GM18868 (cell line): ENCODE data around the gene LYST.
"Not testable (repeated sequence)": the region's sequence is repeated elsewhere in the genome, so short reads cannot be mapped to it uniquely, and the experiment has no call there.

Experiments used
- ATAC-seq: cut with Tn5 transposase; IDR thresholded peaks from one replicate; pipeline ENCODE4 v1.9.1; 2021; ENCODE audit warnings: mild to moderate bottlenecking, moderate library complexity; ENCODE audit not compliant: unreplicated experiment

LYST gene

DNA sequence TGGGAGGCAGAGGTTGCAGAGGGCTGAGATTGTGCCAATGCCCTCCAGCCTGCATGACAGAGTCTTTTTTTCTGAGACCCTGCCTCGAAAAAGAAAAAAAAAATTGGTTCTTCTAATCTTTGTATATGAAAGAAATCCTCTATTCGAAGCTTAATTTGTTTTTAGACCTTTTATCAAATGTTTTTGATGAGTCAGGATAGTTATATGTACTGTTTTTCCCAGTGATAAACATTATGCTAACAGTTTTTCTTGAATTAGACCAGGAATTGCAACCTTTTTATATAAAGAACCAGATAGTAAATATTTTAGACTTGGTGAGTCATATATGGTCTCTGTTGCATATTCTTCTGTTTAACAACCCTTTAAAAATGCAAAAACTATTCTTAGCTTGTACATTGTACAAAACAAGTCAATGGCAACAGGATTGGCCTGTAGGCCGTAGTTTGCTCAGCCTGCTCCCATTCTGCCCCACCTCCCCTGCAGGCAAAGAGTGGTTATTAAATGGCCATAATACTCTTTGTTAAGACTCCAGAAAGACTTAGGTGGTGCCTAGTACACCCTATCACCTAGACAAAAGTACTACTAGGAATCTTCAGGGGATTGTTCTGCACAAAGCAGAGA, 45.2 kb downstream of the LYST start:
- ATAC-seq, result no peak

DNA sequence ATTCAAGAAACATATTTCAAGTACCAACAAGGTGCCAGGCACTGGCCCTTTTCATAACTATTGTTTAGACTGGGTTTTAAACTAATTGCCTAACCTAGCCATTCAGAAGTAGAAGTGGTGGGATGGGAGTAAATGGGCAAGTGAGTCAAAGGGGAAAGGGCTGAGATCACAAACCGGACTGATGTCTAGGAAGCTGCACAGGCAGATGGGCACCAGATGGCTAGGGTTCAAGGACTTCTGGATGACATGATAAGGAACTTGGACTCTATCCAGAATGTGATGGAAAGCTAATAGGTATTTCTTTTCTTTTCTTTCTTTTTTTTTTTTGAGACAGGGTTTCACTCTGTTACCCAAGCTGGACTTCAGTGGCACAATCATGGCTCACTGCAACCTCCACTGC, 46.6 kb downstream of the LYST start:
- ATAC-seq, result no peak

DNA sequence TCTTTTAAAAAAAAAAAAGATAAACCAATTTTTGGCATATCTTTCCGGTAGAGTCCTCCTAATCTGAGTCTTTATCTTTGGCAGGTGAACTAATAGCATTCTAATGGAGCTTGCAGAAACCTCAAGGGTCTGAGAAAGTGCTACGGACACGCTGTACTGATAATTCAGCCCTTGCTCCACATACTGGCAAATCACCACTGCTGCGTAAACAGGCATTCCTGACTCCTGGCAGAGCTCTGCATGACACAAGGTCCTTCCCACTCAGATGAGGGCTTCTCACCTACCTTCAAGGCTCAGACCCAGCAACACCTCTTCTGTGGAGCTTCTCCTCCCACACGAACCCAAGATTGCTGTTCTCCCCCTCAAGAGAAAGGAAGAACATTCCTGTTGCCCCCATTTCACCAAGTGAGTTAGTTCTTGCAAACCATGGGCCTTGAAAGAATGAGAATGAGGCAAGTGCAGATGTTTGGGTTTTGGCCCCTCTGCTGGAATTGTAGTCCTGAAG, 48.0 kb downstream of the LYST start:
- ATAC-seq, result no peak

DNA sequence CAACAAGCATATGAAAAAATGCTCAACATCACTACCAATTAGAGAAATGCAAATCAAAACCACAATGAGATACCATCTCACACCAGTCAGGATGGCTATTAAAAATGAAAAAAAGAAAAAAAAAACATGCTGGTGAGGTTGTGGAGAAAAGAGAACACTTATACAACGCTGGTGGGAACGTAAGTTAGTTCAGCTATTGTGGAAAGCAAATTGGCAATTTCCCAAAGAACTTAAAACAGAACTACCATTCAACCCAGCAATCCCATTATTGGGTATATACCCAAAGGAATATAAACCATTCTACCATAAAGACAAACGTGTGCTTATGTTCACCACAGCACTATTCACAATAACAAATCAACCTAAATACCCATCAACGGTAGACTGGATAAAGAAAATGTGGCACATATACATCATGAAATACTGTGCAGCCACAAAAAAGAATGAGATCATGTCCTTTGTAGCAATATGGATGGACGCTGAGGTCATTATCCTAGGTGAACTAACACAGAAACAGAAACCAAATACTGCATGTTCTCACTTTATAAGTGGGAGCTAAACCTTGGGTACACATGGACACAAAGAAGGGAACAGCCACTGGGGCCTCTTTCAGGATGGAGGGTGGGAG, 49.5 kb downstream of the LYST start:
- no peak for ATAC-seq

DNA sequence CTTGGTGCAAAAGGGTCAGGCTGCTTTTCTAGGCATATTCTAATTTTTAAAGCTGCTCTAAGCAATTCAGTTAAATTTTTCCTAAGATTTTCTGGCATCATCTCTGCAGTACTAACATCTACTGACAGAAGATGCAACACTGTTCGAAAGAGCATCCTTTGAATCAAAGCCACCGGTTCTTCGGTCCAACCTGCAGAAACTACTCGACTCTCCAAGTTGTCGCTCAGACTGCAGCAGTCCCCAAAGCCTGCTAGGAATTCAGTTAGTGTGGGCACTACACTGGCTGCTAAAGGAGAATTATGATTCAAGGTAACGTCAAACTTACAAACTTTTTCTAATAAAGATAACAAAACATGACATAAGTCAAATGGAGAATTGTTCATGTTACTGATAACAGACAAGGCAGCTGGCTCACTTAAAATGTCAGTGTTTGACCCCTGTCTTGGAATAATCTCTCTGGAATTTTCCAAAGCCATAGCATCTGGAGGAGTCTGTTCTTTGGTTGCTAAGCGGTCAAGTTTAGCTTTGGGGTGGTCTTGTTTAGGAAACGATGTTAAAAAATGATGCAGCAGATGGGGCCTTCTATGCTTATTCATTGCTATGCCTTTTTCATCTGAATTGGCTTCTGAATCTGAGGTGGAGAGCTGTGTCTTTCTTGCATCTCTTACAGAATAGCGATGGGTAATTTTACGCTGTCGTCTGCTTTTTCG, 56.9 kb downstream of the LYST start:
- ATAC-seq, result no peak

DNA sequence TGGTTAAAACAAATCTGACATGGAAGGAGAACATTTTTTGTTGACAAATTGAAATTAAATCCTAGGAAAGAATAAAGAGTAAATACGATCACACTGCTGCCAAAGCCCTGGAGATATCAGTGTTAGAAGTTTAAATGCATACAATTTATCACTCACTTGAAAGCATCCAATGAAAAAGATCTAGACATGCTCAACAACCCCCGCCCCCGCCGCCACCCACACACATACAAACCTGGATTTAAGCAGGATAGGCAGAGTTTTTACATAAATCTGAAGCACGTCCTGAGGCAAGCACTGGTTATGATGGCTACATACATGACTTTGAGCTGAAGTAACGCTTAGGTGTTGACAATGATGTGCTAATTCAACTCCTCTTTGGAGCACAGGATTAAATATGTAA, 58.5 kb downstream of the LYST start:
- ATAC-seq, result no peak

DNA sequence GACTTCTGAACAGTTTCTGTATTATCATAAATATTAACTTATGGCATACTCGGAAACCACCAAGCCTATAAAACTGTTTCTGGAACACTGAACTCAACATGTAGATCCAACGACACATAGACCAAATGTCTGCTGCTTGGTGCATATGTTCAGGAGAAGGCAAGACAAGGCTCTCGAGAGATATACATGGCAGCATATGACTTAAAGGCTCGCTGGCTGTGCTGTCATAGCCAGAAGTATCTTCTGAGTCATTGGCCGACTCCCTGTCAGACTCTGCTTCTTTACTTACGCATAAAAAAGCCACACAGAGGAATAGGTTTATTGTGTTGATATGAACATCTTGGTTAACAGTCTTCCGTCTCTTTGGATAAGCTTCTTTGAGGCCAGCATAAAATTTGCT, 60.6 kb downstream of the LYST start:
- no peak for ATAC-seq

DNA sequence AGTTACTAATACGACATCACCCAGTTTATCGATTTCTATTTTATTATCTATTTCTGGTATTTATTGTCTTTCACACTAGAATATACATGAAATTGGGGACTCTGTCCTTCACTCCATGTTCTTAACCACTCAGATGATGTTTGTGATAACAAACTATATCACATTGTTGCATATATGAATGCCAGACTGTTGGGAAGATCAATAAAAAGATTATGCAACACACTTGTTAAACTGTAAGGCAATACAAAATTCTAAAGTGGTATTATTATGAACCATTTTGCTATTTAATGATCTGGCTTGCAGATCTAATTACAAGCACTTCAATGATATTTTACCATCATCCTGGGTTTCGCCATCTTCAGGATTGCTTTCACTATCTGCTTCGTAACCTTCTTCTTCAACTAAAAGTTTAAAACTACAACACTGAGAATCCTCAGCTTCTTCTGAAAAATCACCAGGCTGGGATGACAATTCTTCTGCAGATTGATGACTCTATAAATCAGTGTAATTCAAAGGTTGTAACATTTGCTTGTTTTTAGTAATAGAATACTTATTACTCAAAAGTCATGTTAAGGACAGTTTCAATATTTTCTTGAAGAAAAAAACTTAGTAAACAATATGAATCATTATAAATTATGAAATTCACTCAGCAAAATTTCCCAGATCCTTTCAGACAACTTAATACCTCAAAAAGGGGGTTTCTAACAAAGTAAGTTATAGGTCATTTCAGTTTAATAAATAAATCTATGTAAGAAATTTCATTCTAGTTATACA, 63.9 kb downstream of the LYST start:
- ATAC-seq, result no peak

DNA sequence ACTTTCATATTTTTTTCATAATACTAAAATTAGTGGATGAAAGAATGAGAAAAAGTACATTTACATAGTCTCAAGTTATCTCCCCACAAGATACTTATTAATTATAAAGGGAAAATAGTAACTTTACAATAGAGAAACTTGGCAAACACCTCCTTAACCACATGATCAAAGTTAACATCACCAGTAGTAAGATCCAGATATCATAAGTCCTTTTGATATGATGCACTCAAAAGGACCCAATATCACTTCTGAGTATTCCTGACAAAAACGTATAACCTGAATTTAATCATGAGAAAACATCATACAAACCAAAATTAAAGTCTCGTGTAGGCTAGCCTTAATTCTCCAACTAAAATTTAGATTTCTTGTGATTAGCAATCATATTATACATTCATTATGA, 67.4 kb downstream of the LYST start:
- no peak for ATAC-seq

DNA sequence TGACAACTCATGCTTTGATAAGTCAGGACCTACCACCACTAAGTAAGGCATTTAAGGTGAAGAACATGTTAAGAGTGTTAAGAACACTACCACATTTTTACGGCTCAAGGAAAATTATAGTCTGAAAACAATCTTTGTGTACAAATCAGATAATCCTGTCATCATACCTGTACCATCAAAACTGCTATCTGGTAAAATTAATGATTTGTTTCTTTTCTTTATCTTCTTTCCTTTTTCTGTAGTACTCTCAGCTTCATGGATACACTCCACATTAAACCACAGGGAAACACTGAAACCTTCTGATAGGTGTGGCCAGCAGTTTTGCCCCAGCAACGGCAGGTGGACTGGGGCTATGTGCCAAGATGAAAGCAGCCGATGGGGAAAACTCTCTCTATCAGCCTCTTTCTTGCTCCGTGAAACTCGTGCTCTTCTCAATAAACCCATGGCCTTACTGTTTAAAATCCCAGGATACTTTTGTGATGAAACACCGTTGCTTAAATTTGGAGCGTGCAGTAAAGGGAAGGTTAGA, 75.1 kb downstream of the LYST start:
- ATAC-seq, result no peak

DNA sequence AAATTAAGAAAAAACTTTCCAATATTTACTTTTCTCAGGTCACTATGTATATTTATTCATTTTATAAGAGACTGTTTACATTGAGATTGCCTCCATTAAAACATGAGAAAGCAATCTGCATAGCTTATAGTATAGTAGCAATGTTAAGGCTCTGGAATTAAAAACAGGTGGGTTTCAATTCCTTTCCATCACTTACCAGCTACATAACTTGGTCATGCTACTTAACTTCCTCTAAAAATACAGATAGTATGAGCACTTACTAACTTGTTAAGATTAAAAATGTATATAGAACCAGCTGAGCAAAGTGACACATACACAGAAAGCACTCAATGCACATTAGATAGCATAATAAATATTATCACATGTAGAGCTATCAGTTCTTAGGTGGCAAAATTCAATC, 76.6 kb downstream of the LYST start:
- ATAC-seq, result no peak

DNA sequence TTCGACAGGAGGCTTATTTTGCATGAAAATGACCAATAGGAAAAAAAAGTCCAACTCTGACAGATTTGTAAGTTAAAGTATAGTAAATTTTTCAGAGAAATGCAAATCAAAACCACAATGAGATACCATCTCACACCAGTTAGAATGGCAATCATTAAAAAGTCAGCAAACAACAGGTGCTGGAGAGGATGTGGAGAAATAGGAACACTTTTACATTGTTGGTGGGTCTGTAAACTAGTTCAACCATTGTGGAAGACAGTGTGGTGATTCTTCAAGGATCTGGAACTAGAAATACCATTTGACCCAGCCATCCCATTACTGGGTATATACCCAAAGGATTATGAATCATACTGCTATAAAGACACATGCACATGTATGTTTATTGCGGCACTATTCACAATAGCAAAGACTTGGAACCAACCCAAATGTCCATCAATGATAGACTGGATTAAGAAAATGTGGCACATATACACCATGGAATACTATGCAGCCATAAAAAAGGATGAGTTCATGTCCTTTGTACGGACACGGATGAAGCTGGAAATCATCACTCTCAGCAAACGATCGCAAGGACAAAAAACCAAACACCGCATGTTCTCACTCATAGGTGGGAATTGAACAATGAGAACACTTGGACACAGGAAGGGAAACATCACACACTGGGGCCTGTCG, 80.3 kb downstream of the LYST start:
- not testable (repeated sequence) for ATAC-seq

DNA sequence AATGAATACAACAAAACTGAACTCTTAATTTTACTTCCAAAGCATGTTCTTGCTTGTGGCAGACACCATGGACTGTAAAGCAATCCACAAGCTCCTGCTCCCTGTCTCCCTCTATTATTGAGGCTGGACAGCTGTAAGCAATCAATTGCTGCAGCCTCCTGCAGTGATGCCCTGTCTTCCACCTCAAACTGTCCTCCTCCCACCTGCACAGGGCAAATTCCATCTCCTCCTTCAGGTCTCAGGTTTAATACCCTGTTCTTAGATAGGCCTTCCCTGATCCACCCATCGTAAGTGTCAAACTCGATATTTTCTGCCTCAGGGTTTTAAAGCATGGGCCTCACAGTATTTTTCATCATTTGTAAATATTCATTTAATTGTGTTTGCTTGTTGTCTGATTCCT, 81.8 kb downstream of the LYST start:
- ATAC-seq, result no peak

DNA sequence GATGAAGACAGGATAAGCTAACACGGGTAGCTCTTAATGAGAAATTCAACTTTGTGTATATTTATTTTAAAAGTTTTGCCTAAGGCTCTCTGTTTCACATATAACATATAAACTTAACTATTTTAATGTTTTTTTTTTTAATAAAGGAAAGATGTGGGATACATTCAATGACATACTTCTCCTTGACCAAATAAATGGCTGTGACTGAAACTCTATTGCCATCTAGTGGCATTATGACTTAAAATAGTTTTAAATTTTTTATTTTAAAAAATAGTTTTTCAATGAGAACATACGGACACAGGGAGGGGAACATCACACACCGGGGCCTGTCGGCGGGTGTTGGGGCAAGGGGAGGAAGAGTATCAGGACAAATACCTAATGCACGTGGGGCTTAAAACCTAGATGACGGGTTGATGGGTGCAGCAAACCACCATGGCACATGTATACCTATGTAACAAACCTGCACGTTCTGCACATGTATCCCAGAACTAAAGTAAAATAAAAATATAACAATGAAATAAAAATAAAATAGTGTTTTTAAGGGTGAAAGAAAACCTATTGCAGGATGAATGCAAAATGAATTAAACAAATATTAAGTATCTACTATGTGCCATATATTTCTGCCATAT, 83.4 kb downstream of the LYST start:
- ATAC-seq, result no peak

DNA sequence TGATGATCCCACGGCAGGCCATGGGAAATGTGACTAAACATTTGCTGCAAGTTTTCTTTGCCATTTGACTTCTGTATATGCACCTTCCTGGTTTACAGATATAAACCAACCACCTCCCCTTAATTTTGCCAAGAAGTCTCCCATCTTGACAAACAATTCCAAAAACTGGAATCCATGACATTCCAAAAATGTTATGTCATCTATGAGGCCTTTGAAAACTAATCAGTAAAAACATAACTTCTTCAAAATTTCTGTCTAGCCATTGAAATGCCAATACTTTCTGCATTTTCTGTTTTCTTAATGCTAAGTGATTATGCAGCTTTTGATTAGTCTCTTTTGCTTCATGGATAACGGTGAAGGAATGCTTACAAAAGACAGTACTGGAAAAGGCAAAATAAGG, 84.1 kb downstream of the LYST start:
- no peak for ATAC-seq

DNA sequence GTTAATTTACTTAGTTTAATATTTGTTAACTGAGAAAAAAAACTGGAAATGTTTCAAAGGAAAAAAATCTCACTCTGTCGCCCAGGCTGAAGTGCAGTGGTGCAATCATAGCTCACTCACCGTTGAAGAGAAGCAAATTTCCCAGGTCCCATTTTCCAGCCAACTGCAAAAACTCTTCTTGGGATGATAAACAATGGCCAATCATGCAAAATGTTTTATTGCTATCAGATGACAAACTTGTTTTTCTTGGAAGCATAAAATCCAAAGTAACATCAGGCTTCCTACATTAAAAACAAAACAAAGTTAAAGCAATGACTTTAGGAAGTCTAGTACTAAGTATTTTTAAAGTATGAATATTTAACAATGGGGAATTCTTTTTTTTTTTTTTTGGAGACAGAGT, 84.9 kb downstream of the LYST start:
- no peak for ATAC-seq

DNA sequence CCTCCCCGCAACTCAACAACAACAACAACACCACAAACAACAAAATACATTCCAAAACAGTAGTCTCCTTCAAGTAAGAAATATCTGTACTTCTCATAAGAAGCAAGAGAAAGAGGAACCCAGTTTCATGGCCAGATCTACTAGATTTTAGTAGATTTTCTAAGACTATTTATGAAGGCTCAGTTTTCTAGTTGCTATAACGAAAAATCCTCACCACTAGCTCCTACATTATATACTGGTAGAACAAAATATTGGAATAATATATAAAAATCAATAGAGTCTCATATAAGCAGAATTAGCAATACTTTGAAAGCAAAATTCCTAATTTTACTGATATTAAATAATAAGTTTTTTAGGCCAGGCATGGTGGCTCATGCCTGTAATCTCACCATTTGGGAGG, 86.9 kb downstream of the LYST start:
- ATAC-seq, result no peak

DNA sequence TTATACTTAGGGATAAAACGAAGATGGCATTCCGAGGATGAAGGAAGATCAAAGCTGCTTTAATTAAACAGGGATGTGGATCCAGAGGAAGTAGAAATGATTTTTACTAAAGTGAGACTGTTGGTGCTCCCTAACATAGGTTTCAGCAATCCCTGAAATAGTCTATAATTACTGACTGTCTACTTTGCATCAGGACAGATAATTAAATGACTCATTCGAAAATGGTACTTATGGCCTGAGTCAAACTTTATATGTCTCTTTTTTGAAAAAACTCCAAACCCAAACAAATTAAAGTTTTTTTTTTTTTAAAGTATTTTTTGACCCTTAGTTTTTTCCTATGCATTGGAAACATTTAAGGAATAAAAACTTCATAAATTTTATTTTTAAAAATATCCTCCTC, 90.3 kb downstream of the LYST start:
- ATAC-seq, result no peak

DNA sequence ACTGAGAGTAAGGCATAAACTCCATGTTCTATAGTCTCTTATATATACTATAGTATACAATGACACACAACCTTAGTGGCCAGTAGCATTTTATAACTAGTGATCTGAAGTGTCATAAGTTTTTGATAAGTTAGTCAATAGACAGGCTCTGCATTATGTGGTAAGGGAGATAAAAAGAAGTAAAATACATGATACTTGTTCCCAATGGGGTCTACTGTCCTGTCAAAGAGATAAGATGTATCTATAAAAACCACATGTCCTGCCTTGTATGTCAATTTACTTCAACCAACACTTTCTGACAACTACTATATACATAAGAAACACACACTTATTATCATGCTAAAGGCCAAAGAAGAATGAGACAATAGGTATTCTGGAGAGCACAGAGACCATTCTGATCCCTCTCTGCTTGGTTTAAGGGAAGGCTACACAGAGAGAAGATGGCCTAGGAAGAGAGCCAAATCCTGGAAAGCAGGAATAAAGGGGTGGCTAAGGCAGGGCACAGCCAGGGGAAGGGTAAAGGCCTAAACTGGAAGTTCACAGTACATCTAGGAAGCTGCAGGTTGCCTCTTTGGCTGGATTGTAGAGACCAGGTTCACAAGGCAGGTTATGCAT, 91.4 kb downstream of the LYST start:
- ATAC-seq, result no peak

DNA sequence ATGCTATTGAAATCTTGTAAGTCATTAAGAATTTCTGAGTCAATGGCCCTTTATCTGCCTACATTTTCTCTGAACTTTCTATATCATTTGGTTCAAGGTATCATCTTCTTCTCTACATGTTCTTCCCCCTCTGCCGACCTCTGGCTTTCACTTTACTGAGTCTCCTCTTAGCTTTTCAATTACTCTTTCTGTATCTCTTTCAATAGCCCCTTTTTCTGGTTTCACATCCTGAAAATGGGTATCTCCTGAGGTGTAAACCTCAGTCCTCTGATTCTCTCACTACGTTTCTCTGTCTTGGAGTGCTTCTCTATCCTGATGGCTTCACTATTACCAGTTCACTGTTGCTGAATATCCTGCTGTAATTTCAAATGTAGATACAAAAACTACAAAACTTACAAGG, 98.9 kb downstream of the LYST start:
- peak; percentile 88 for ATAC-seq
